CD4-positive, alpha-beta T cell treated with Interleukin-2 at 100 ng/mL for 4 hours (primary cell): ENCODE results near the gene FAM117A.
A peak's percentile ranks its signal among the peaks of the same experiment; 100 is the strongest.
"Not testable (repeated sequence)": the region's sequence is repeated elsewhere in the genome, so short reads cannot be mapped to it uniquely, and the experiment has no call there.

Experiments
- DNase-seq: peaks from one replicate; pipeline ENCODE4 v3.0.0-alpha.2; 2020; ENCODE audit warnings: low spot score

FAM117A gene

GRCh38 chr17:49677933-49678847, 85.7 kb downstream of the FAM117A start, which contains the start of gene SPOP:
Gene SPOP, minus strand, starts transcription at chr17:49678097. Its CDS starts 55,287 bp downstream, at chr17:49622810.
- peak; percentile 100 for DNase-seq

GRCh38 chr17:49677134-49677932, 86.6 kb downstream of the FAM117A start:
- peak; percentile 94 for DNase-seq

- DNase-seq, result peak; percentile 86
Observed at GRCh38 chr17:49676276-49676868, 87.6 kb downstream of the FAM117A start.

GRCh38 chr17:49674507-49674906, 89.4 kb downstream of the FAM117A start:
- no peak for DNase-seq

- DNase-seq, result not testable (repeated sequence)
Observed at GRCh38 chr17:49673679-49674078, 90.3 kb downstream of the FAM117A start.

GRCh38 chr17:49670641-49671040, 93.3 kb downstream of the FAM117A start:
- no peak for DNase-seq

GRCh38 chr17:49670002-49670401, 93.9 kb downstream of the FAM117A start:
- no peak for DNase-seq

GRCh38 chr17:49667854-49668253, 96.1 kb downstream of the FAM117A start:
- no peak for DNase-seq

- no peak for DNase-seq
Observed at GRCh38 chr17:49664706-49665211, 99.2 kb downstream of the FAM117A start.
